Hepatocyte (in vitro differentiated cells): ENCODE data around the gene DCC.

ENCODE experiments used
- CTCF ChIP-seq: fragments of 200-600 bp; sonication (generic); IDR thresholded peaks from 2 replicates; pipeline ENCODE4 v1.5.1; 2016; ENCODE audit warnings: antibody characterized with exemption, mild to moderate bottlenecking; ENCODE audit not compliant: poor library complexity
- EZH2phosphoT487 ChIP-seq: fragments of 200-600 bp; sonication (generic); IDR thresholded peaks from one replicate; pipeline ENCODE4 v1.6.1; 2018; ENCODE audit warnings: antibody characterized with exemption, mild to moderate bottlenecking, low read depth, moderate library complexity; ENCODE audit not compliant: unreplicated experiment, severe bottlenecking

GRCh38 chr18:52897611-52898484 lies 557.9 kb downstream of the DCC start:
- TF ChIP-seq CTCF (no peak), EZH2phosphoT487 (no peak)
